Psoas muscle (tissue), 8 donors: ENCODE results near the gene COL4A4. TPM values are rescaled to one million over a fixed set of nuclear protein-coding genes. Genes with fewer than 3 reads are reported as not detected.
A peak's percentile ranks its signal among the peaks of the same experiment; 100 is the strongest.

Experiments
- ATAC-seq, 4 donors: fragments of 200-7000 bp; cut with Tn5 transposase; one replicate each; pipeline ENCODE4 v1.9.1; 2020; ENCODE audit warnings: moderate library complexity in 3 of 4, mild to moderate bottlenecking in 2 of 4
- DNase-seq, 2 donors: peaks; one replicate each; pipeline ENCODE4 v3.0.0-alpha.2; 2020
- H3K27ac ChIP-seq: fragments of 200-600 bp; one replicate; pipeline ENCODE4 v1.8.0; 2022
- H3K27me3 ChIP-seq, 3 donors: fragments of 200-600 bp in 1 of 3; one replicate each; pipeline versions ENCODE4 v1.6.1 to v1.8.0; 2013 to 2022; ENCODE audit warnings: low read length in 2 of 3, mild to moderate bottlenecking in 2 of 3, moderate library complexity in 1 of 3; ENCODE audit not compliant: insufficient read depth in 3 of 3
- H3K36me3 ChIP-seq, 2 donors: fragments of 200-600 bp in 1 of 2; one replicate each; pipeline versions ENCODE4 v1.6.1 to v1.8.0; 2013 to 2022; ENCODE audit warnings: low read depth in 1 of 2, mild to moderate bottlenecking in 1 of 2, moderate library complexity in 1 of 2; ENCODE audit not compliant: insufficient read depth in 1 of 2
- H3K4me1 ChIP-seq: fragments of 200-600 bp; one replicate; pipeline ENCODE4 v1.8.0; 2022
- H3K4me3 ChIP-seq: fragments of 200-600 bp; one replicate; pipeline ENCODE4 v1.8.0; 2022; ENCODE audit warnings: mild to moderate bottlenecking
- H3K9me3 ChIP-seq: fragments of 200-600 bp; one replicate; pipeline ENCODE4 v1.8.0; 2022
- WGBS, 3 donors: extraction: QIAGEN DNeasy Blood & Tissue Kit; methylation state at CpG; one replicate each; pipeline versions ENCODE4 v1.1.6 to v1.1.7; 2013; 5-methylcytosine and 5-hydroxymethylcytosine counted together
- intact Hi-C, 2 donors: fragments of 100-400 bp; cut with DNase I; formaldehyde crosslinking; loops; one replicate each; pipeline versions ENCODE4 v1.11.0 to v1.14.2; 2022
- polyA plus RNA-seq, 3 donors: library from polyadenylated mRNA; stranded (reverse); fragments of 200-250 nt; gene quantifications; one replicate each; pipeline ENCODE4 v1.2.3, GENCODE V29; 2013
- total RNA-seq, 4 donors: library from RNA; stranded (reverse); fragmentation: NEBNext Ultra II Directional in 2 of 4; extraction: Animal tissue kit (Norgen Biotek cat#: 25700) in 2 of 4; gene quantifications; one replicate each; pipeline versions ENCODE4 v1.2.1 to v1.2.4, GENCODE V29; 2021 to 2023
- TF ChIP-seq, protein P1 (sequence below): fragments of 200-600 bp; IDR thresholded peaks from one replicate; pipeline ENCODE4 v1.8.0; 2022; ENCODE audit warnings: antibody characterized with exemption
- donor health status: healthy with polysubstance abuse.
- donor health status: DM: no; HTN: no; CAD: no; lungs with moderate emphysema.
- donor health status: Bipolar disorder and iron deficiency.
- donor health status: healthy.
- donor health status: DM: yes; HTN: yes; CAD: no.
- donor health status: DM: no; HTN: no; CAD: no.
- donor health status: DM: no; HTN: no; CAD: no.
- donor health status: DM: yes; HTN: yes; CAD: no.

COL4A4 gene
- total and polyA plus RNA-seq, 7 donors: 1.7 to 16.0 (median 4.6) TPM

- intact Hi-C loops: no loop called here
Measured at GRCh38 chr2:227146456-227146855, 17.5 kb downstream of the COL4A4 start.

DNA sequence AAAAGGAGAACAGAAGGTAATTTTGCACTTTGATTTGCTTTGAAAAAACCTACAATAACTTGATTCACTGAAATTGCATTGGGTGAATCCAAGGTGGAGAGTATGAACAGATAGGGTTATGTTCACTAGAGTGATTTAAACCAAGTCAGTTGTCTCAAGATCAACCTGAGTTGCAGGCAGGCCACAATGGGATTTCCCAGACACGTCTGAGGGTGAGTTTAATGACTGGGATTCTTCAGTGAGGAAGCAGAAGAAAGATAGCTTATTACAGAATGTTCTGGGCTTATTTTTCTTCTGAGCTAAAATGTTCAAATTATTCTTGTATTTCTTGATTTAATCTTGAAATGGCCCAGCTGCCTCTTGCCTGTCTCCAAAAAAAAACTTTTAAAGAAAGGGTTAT, 20.1 kb downstream of the COL4A4 start:
- peaks cover 0 to 67% of the 10 kb centered on the region in 2 donors for H3K36me3 ChIP-seq
- no peak overlapping the region for H3K4me3 ChIP-seq
- H3K9me3 ChIP-seq: no peaks in the 10 kb centered on the region
- no peak overlapping the region for H3K27ac ChIP-seq
- intact Hi-C loops: no loop called here
- ATAC-seq (no peak), DNase-seq (no peak)
- WGBS, 3 donors: 56 to 64% (median 61%) methylated on average over 1 of the region's 1 CpG
- no peaks in the 10 kb centered on the region for H3K27me3 ChIP-seq
- no peaks in the 10 kb centered on the region for H3K4me1 ChIP-seq
- TF ChIP-seq, protein P1, sequence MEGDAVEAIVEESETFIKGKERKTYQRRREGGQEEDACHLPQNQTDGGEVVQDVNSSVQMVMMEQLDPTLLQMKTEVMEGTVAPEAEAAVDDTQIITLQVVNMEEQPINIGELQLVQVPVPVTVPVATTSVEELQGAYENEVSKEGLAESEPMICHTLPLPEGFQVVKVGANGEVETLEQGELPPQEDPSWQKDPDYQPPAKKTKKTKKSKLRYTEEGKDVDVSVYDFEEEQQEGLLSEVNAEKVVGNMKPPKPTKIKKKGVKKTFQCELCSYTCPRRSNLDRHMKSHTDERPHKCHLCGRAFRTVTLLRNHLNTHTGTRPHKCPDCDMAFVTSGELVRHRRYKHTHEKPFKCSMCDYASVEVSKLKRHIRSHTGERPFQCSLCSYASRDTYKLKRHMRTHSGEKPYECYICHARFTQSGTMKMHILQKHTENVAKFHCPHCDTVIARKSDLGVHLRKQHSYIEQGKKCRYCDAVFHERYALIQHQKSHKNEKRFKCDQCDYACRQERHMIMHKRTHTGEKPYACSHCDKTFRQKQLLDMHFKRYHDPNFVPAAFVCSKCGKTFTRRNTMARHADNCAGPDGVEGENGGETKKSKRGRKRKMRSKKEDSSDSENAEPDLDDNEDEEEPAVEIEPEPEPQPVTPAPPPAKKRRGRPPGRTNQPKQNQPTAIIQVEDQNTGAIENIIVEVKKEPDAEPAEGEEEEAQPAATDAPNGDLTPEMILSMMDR: no peak

More at GRCh38 chr2:227146456-227146855, 17.5 kb downstream of the COL4A4 start:
- WGBS, 3 donors: 61 to 80% (median 68%) methylated on average over 6 of the region's 6 CpGs
- Histone ChIP-seq H3K4me1 (no peaks in the 10 kb centered on the region), H3K36me3 (peaks cover 0 to 52% of the 10 kb centered on the region in 2 donors), H3K4me3 (no peak overlapping the region), H3K27ac (no peak overlapping the region), H3K9me3 (no peaks in the 10 kb centered on the region), H3K27me3 (no peaks in the 10 kb centered on the region)
- ATAC-seq (no peak), DNase-seq (no peak)
- TF ChIP-seq, protein P1: no peak

- whole genome bisulfite sequencing, 3 donors: 92 to 95% (median 95%) methylated on average over 4 of the region's 4 CpGs
- H3K27ac ChIP-seq: no peak overlapping the region
Measured at GRCh38 chr2:227141301-227141700, 22.7 kb downstream of the COL4A4 start.

GRCh38 chr2:227134591-227134990, 29.4 kb downstream of the COL4A4 start:
- DNase-seq (no peak), ATAC-seq (no peak)
- H3K9me3 ChIP-seq: no peaks in the 10 kb centered on the region
- no peaks in the 10 kb centered on the region for H3K27me3 ChIP-seq
- H3K27ac ChIP-seq: no peak overlapping the region
- 77 to 93% (median 79%) methylated on average over 5 of the region's 5 CpGs for WGBS, 3 donors
- H3K4me1 ChIP-seq: peaks cover 33% of the 10 kb centered on the region
- intact Hi-C loops: no loop called here
- TF ChIP-seq, protein P1: no peak
- H3K4me3 ChIP-seq: no peak overlapping the region
- H3K36me3 ChIP-seq: peaks cover 0 to 25% of the 10 kb centered on the region in 2 donors

More at GRCh38 chr2:227141301-227141700, 22.7 kb downstream of the COL4A4 start:
- H3K27me3 ChIP-seq: no peaks in the 10 kb centered on the region
- peaks cover 0 to 67% of the 10 kb centered on the region in 2 donors for H3K36me3 ChIP-seq
- intact Hi-C loops: no loop called here
- H3K9me3 ChIP-seq: no peaks in the 10 kb centered on the region
- no peak for ATAC-seq
- DNase-seq: no peak
- TF ChIP-seq, protein P1: no peak
- no peaks in the 10 kb centered on the region for H3K4me1 ChIP-seq
- H3K4me3 ChIP-seq: no peak overlapping the region

DNA sequence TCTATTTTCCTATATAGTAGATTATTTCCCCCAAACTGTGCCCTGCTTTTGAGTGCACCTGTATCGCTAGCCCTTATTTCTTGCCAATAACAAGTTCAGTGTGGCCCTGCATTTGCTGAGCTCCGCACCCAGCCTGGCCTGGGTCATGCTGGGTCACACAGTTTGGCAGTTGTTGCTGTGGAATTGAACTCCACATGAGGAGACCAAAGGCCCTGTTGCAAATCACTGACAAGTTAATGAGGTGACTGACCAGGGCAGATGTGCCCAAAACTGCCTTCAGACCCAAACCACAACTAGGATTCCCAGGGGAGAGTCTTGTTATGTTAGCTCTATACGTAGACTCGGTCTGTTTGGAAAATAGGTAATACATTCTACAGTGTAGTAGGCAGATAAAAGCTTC, 31.0 kb downstream of the COL4A4 start:
- Histone ChIP-seq H3K27me3 (no peaks in the 10 kb centered on the region), H3K27ac (peak overlapping the region; percentile 77), H3K36me3 (peaks cover 0 to 16% of the 10 kb centered on the region in 2 donors), H3K9me3 (no peaks in the 10 kb centered on the region), H3K4me1 (peaks cover 33% of the 10 kb centered on the region), H3K4me3 (peak overlapping the region; percentile 25)
- 16 to 42% (median 24%) methylated on average over 4 of the region's 4 CpGs for WGBS, 3 donors
- peak; percentile 82 to 93 (median 84) for ATAC-seq
- peak in 1 of 2 donors; percentile 64 for DNase-seq
- TF ChIP-seq, protein P1: no peak
- intact Hi-C loops: no loop called here
